ENCODE measurements around the gene TCF4.

TCF4 gene

DNA sequence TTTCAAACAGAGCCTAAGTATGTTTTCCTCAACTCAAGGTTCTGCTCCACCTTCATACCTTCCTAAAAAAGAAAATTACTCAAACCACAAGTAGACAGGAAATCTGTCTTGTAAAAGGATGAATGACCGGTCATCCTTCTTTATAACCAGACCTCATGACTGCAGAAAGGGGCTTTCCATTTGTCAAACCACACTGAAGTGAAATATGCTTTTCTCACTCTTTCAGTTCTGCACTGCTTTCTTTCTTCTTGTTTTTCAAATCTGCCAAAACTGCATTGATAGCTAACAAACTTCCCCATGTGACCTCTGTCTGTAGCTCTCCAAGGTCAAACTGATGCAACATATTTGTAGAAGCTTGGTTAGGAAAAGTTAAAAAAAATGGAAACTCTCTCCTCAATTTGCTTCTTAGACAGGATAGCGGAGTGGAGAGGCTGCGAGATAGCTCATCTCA is 319.8 kb downstream of the TCF4 start:
- no peak for DNase-seq (ENCODE audit: low read depth in 2 of 3, low spot score in 1 of 3)

DNA sequence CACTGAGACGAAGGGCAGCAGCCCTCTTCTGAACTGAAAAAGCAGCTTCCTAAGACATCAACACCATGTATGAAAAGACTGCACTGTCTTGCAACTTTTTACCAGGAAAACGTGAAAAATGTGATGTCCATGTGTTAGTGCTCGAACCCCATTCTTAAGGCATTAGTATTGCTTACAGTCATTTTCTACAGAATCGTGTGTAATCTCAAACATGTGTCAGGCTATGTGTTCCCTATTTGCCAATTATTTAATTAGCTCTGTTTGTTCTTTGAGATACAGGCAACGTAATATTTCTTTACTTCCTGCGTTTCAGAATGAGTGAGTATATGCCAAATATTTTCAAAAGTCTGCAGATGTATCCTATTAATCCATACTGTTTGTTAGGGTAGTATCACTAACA is 321.0 kb downstream of the TCF4 start:
- no peak for DNase-seq (ENCODE audit: low read depth in 2 of 3, low spot score in 1 of 3)

DNA sequence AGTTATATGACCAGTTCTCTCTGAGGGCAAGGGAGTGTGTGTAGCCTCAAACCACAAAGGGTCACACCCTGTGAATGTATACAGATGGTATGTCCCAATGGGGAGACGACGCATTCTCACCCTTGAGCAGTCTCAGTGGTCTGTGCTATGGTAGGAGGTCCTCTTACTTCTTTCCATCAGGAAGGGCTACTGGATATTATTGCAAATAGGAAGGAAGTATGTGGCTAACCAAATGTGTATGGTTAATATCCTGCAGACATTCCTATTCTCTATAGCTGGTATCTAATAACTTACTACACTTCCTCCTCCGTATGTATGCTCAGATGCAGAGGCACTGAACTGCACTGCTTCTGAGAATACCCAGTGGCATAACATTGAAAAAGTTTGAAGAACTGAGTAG is 322.0 kb downstream of the TCF4 start:
- DNase-seq (ENCODE audit: low read depth in 2 of 3, low spot score in 1 of 3): no peak

DNA sequence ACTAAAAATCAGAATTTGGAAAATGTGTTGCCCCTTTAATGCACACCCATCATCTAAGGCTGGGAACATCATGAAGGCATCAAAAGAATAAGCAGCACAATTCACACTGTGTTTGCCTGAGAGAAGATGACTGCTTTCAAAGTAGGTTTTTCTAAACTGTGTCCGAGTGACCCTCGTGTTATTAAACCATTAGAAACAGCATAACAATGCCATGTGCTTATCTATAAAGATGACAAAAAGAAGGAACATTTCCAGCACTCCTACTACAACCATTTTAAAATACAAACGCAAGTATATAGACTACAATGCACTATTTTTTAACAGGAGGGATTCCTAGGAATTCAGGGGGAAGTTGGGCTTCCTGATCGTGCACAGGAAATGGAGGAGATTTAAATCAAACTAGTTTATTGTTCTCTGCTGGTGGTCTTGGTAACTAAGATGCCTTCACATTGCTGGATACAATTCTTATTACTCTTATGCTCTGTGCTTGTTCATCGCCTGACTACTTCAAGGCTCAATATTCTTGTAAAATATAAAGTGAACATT is 322.8 kb downstream of the TCF4 start:
- DNase-seq (ENCODE audit: low read depth in 2 of 3, low spot score in 1 of 3): no peak

DNA sequence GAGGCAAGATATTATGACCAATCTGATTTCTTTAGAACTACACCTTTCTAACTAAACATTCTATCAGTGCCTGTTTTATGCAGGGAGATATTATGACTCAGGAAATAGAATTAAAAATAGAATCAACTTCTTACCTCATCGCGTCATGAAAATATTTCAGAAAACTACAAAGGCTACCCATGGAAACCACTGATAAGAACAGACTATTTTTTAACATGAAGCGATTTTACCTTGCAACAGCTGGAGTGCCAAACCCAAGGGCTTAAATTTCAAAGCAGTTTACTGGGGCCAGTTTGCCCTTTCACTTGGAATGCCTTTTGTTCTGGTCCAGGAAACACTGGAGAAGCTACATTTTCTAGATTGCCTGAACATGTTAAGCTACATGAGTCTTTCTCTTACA is 323.9 kb downstream of the TCF4 start:
- DNase-seq (ENCODE audit: low read depth in 2 of 3, low spot score in 1 of 3): no peak

DNA sequence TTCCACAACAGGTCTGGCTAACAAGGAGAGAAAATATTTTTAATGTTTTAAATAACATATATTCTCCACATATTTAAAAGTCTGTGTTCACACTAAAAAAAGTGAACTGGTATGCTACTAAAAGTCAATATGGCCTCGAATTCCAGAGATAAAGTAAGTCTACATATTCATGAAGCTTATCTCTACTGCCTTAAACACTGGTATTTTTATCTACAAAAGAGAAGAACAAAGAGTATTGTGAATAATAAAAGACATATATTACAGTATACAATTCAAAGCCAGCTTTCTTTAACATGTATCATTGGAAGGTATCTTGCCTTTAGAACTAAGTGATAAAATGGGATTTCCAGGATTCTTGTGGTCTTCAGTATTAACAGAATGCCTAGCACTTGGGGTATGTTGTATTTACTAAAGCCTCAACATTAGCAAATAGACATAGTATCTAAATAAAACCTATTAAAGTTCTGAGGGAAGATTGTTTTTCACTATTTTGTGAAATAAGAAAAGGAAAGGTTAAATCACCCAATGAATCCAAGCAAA is 325.9 kb downstream of the TCF4 start:
- no peak for DNase-seq (ENCODE audit: low read depth in 2 of 3, low spot score in 1 of 3)

DNA sequence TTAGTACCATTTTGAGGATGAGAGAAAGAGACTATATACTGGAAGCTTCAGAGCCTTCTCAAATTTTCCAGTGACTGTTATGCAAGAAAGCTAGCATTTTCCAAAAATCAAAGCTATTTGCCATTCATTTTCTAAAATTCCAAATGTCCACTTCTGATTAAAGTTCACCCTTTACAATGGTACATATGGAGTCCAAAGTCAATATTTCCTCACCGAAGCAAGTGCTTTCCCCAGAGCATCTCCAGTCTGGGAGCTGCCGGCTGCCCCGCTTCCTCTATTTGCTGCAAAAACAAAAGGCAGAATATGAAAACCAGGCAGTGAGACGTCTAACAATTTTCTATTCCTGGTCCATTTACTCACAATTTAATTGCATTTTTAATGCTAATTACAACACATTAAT is 326.7 kb downstream of the TCF4 start:
- no peak for DNase-seq (ENCODE audit: low read depth in 2 of 3, low spot score in 1 of 3)

DNA sequence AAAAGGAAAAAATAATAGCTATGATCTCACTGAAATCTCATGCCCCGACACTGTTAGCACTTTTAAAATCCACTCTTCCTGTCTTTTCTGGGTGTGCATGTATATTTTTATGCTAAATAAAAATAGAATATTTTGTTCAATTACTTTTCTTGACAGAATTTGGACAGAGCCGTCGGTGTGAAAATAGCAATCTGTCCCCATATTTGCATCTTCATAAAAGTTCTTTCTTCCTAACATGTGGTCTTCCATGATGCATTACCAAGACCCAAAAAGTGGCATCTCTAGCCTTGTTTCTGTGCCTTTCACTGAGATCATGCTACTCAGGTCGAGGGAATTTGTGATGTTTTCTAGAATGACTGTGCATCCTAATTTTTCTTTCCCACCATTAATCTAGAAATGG is 329.9 kb downstream of the TCF4 start:
- no peak for DNase-seq (ENCODE audit: low read depth in 2 of 3, low spot score in 1 of 3)

DNA sequence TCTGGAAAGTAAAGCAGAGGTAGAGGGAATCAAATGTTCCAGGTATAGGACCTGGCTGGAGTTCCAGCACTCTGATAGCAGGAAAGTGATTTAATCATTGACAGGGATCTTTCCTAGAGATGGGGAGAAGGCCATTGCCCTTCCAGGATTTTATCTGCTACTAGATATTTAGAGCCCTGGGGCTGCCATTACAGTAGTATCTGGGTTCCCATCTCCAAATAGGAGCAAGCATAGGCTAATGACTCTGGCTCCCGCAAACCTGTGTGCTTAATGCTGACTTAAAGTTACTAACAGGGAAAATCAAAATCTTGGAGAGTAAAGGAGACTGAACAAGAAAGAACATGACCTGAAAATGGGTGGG is 331.1 kb downstream of the TCF4 start:
- DNase-seq (ENCODE audit: low read depth in 2 of 3, low spot score in 1 of 3): no peak

DNA sequence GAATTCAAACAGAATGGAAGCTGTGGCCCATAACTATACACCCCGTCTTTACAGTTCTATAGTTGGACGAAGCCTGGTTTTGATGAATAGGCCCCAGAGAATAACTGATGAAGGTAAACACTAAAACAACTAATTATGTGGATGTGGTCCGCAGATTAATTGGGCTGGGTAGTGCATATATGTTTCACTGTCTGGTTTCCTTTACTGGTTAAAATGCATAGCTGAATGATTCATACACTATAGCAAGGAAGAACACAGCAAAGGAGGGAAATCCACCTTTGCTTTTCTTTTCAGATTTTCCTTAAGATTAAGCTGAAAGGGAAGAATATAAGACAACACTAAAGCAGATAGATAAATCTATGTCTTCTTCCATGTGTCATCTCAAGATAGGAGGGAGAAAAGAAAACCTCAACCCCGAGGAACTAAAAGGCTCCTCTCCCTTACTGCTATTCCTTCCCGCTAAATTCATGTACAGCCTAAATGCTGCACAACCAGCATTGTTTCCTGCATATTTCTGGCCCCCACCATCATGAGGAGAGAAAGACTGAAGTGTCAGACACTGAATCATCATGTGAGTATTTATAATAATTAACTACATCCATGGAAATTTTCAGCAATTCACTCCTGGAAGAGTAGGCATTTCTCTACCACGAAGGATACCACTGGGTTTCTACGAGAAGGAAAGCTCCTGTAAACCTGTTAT is 331.6 kb downstream of the TCF4 start:
- no peak for DNase-seq (ENCODE audit: low read depth in 2 of 3, low spot score in 1 of 3)

DNA sequence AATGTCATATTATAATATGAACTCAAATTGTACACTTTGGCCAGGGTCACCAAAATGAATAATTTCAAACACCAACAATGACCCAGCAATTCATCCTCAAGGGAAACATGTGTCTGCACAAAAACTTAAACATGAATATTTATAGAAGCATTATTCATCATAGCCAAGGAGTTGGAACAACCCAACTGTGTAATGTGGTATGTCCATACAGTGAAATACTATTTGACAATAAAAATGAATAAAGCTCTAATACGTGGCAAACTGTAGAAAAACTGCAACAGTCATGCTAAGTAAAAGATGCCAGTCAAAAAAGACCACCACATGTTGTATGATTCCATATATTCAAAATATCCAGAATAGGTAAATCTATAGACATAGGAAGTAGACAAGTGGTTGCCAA is 334.2 kb downstream of the TCF4 start:
- no peak for DNase-seq (ENCODE audit: low read depth in 2 of 3, low spot score in 1 of 3)

DNA sequence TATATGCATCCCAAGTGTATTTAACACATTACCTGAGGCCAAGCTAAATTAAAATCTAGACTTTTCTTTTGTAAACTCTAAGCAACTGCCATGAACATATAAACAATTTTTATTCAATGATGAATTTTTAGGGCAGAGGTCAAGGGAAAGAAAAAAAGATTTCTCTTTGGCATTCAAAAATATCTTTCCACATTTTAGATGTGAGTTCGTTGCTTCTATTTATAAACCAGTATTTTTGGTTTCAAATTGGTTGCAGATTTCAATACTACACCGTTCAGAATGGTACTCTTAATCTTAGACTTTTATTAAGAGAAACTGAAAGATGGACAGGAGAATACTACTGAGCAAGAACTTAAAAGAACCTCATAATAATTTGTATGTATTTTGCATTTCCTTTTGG is 335.1 kb downstream of the TCF4 start:
- DNase-seq (ENCODE audit: low read depth in 2 of 3, low spot score in 1 of 3): no peak

DNA sequence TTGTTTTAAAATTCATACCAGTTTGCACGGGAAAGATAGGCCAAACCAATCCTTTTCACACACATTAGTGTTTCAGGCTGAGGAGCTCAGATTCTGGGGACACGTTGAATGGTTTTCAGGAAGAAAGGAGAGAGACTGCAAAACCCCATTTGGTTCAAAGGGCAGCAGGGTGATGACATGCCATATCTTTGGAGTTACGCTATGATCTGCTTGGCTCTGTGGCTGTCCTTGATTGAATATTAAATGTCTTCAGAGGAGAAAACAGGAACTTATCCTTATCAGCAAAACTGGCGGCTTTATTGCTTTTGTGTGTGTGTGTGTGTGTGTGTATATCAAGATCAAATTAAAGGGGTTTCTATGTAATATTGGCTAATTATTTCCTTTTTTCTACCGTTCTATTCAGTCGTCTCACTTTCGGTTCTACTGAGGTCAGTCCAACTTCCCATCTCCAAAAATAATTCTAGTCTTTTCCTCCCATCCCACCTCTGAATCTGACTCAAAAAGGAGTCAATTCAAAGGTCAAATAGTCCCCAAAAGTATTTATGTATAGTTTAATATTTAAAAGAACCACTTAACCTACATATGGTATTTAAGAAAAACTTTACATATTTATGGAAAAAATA is 335.8 kb downstream of the TCF4 start:
- DNase-seq (ENCODE audit: low read depth in 2 of 3, low spot score in 1 of 3): no peak

DNA sequence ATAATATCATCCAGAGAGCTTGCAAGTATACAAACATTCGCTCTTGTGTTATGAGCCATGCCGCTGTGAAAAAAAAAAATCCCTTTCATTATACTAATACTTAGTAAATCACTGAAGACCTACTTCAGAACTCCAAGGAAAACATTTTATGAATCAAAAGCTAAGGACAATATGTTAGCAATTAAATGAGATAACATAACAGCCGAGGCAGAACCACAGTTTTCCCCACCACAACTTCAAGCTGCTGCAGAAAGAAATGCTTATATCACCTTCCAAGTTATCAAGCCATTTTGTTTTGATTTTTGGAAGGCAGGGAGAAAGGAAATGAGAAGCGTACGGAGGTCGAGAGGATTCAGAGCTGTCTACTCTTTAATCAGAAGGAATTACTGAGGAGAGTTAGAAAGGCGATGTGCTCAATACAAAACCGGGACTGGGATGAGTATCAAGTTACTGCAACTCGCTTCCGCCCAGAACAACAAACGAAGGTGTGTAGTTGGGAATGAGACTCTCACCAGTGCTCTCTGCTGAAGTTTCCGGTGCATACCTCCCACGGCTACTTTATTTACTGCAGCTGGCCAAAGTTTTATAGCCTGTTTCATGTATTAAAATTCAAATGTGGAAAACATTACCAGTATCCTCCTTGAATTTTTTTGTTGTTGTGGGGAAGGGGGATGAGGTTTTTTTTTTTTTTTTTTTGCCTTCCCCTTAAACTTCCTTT is 336.6 kb downstream of the TCF4 start:
- DNase-seq (ENCODE audit: low read depth in 2 of 3, low spot score in 1 of 3): no peak

DNA sequence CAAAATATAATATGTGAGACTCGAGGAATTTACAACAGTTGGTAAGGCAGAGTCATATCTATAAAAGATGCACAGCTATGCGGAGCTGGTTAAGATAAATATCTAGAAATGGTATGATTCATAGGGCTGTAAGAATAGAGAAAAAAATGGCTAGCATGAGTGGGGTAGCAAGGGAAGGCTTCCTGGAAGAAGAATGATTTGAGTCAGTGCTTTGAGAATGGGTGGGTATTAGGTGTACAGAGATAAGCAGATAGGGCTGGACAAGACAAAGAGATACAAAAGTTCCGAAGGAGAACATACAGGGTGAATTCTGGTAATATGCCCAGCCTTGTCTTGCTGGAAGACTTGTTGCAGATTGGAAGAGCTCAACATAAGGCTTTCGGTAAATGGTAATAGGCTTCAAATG is 337.2 kb downstream of the TCF4 start:
- no peak for DNase-seq (ENCODE audit: low read depth in 2 of 3, low spot score in 1 of 3)

DNA sequence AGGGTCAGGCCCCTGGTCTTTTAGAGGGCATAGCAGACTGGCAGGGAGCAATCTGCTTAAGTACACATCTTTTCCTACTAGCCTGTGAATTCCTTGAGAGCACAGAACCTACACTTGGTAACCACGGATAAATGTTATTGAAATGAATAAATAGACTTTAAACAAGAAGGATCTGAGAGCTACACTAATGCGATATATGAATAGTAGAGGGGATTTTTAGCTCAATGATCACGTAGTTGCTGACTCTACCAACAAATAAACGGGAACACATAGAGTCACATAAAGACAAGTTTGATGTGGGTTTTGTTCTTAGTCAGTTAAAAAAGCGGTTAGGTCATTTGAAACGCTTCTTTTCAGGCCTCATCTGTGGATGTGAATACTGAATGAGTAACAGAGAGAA is 338.4 kb downstream of the TCF4 start:
- no peak for DNase-seq (ENCODE audit: low read depth in 2 of 3, low spot score in 1 of 3)

DNA sequence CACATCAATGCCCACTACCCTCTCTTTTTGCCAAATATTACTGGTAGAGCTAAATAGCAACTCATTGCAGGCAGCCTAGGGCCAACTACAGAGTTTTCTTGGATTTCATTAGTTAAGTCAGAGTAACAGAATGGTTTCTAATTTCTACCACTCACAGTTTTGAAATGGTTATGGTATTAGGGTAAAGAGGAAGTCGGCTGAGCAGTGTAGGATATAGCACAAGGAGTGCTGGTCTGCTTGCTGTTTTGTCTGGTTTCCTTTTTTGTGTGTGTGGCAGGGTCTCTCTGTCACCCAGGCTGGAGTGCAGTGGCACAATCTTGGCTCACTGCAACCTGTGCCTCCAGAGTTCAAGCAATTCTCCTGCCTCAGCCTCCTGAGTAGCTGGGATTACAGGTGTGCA is 339.5 kb downstream of the TCF4 start:
- DNase-seq (ENCODE audit: low read depth in 2 of 3, low spot score in 1 of 3): no peak

DNA sequence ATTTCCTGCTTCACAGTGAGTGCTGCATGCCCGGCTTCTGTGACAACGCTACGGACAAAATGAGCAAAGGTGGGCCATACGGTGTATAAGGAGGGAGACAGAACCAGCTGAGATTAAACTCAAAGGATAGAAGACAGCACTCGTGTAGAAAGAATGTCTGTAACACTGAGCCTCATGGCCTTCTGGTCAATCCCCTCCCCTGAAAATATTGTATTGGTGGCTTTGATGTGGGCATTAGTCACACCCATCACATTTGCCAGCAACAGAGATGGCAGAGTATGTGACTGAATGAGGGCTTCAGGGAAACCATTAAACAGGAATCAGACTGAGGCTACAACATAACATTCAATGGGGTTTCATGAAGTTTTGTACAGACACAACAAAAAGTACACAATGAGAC is 341.0 kb downstream of the TCF4 start:
- DNase-seq (ENCODE audit: low read depth in 2 of 3, low spot score in 1 of 3): no peak

DNA sequence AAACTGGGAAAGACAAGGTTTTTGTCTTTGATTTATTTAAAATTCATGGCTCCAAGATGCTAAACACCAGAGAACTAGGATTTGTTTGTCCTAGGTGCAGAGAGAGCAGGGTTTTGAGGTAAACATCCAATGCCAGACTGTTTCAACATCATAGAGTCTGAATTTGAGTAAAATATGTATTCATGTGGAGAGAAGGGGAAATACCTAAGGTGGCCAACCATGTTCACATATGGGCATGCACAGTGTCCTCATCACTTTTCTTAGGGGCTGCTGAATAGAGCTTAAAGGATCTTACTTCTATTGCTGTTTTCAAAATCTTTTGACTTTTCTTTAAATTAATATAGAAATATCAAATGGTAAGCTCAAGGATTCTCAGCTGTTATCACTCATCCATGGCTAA is 341.7 kb downstream of the TCF4 start:
- no peak for DNase-seq (ENCODE audit: low read depth in 2 of 3, low spot score in 1 of 3)

DNA sequence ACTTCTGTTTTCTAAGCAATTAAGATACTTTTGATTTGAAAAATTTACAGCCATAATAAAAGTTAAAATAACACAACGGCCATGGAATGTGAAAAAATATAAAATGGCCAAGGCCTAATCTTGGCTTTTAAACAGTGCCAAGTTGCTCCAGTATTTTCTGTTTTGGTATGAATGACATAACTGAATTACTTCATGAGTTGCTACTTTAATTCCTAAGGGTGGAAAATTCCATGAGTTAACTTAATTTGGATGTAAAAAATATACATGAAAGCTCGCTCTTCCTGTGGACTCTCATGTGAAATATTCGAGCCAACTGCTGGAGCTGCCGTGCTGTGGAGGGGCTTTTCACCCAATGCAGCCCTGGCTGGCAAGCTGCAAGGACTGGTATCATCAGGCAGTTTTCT is 342.8 kb downstream of the TCF4 start:
- no peak for DNase-seq (ENCODE audit: low read depth in 2 of 3, low spot score in 1 of 3)

DNA sequence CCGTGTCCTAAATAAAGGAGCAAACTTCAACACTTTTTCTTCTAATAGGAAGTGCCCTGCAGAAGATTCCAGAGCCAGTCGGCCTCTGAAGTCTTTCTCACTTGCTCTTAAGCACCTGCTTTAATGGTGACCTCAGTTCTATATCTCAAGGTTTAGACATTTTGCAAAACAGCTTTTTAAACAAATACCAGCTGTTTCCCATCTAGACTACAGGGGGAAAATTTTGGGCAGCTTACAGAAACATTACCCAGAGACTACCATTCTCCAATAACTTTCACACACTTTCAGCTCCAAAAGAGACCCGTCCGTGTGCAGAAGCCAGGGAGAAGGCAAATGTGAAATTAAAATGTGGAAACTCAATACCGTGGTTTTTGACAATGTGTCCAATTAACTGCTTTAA is 343.4 kb downstream of the TCF4 start:
- DNase-seq (ENCODE audit: low read depth in 2 of 3, low spot score in 1 of 3): no peak

DNA sequence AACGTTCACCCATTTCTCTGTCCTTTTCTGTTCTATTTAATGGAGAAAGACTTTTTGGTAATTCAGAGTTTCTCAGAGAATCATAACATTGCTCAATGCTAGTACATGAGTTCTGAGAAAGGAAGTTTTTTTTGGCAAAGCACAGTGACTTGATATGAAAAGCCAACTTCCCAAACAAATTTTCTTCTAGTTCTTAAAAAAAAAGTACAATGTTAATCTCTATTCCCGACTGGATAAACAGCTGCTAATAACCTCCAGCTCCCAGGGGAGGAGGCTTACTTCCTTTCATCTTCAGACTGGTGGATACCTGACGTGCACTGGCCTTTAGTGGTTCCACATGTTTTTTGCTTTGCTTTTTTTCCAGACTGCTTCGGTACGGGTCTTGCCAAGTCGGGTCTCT is 344.1 kb downstream of the TCF4 start:
- DNase-seq (ENCODE audit: low read depth in 2 of 3, low spot score in 1 of 3): no peak

Measured in stimulated activated CD4-positive, alpha-beta T cell treated with anti-CD3 and anti-CD28 coated beads, Interleukin-12 subunit alpha, Interleukin-12 subunit beta, amount 100 ng/mL, for 48 hours (primary cell).